ENCODE data around the gene GNAS.
"Not testable (repeated sequence)": the region's sequence is repeated elsewhere in the genome, so short reads cannot be mapped to it uniquely, and the experiment has no call there.

The GNAS gene

DNA sequence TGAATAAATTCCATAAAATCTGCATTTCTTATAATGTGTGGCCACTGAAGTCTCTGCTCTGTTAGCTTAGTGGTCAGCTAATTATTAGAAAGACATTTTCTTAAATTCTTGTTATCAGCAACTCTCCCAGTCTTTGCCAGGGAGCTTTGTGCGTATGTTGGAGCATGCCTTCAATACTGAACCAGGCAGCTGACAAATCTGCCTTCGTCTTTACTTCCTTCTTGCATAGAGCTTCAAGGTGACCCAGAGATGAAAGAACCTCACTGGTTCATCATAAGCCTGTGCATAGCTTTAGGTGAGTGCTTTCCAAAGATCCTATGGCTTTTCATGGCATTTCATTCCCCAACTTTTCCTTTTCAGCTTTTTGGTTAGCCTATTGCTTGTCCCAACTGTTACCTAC is 85.6 kb downstream of the GNAS start:
- DNase-seq: no peak

DNA sequence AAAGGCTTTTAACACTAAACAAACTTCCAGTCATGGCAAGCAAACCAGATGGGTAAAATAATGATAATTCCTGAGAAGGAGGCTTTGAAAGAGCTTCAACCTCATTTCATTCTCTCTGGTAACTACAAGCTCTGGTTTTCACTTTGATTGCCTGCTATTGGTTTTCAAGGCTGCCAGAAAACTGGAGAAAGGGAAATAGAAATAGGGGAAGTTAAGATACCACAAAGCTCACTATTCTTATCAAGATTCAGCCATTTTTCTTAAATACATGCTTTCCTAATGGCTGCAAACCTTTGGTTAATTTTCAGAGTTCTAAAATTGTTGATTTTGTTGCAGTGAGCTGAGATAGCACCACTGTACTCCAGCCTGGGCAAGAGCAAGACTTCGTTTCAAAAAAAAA is 86.0 kb downstream of the GNAS start:
- DNase-seq: no peak

DNA sequence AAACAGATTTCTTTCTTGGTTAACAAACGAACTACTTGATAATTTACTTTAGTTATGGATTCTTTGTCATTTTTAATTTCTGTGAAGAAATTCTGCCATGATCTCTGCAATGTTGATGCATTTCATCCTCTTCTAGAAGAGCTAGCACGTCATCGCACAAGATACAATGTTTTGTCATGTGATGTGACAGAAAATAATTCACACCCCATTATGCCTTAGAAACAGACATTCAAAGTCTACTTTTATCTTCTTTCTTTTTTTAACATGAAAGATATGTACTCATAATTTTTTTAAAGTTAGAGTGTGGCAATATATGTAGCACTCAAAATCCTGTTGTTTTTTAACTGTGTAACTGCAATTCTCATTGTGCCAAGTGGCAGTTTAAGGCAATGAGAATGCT is 89.0 kb downstream of the GNAS start:
- DNase-seq: no peak

DNA sequence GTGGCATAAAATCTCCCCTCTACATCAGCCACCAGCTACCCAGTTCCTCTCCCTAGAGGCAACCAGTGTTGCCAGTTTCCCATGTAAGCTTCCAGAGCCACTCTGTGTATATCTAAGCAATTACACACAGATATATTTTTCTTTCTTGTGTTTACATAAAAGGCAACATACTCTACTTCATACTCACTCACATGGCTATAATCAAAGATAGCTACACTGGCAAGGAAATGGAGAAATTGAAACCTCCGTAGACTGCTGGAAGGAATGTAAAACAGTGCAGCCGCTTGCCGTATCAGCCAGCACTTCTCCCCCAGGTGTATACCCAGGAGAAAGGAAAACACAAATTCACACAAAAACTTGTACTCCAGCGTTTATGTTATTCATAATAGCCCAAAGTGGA is 90.0 kb downstream of the GNAS start:
- DNase-seq: no peak

DNA sequence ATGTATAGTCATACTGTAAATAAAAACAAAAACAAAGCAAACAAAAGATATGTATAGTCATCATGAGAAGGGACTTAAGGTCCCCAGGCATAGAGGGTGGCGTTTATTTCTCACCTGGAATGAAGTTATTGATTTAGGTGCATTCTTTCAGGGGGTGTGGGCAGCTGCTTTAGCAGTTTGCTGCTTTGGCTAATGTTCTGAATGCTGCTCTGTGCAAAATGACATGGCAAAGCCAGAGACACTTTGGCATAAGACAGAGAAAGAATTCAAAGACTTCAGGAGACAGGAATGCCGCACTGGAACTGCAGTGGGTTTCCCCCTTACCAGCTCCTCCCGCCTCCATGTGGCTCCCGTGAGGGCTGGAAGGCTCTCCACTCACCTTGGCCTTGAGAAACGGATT is 92.1 kb downstream of the GNAS start:
- DNase-seq: no peak

DNA sequence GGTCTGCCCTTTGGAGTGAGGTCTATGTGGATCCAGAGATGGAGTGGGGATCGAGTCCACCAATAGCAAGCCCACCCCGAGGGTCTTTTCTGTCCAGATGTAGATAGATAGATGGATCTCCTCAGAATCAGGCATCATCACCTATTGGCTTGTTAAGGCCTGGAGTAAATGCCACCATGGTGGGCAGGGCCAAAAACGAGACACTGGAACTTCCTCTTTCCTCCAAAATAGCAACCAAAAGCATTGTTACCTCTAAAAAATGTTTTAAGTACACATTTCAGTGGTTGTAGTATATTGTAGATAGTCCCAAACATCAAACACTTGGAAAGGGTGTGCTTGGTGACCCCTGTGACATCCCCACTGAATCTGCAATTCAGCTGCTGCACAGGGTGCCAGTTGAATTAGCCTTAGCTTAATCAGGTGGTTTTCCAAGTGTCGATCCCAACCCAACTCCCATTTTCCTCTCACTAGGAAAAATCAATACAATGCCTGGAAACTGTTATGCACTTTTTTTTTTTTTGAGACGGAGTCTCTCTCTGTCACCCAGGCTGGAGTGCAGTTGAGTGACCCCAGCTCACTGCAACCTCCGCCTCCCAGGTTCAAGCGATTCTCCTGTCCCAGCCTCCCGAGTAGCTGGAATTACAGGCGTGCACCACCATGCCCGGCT is 93.6 kb downstream of the GNAS start:
- no peak for DNase-seq

DNA sequence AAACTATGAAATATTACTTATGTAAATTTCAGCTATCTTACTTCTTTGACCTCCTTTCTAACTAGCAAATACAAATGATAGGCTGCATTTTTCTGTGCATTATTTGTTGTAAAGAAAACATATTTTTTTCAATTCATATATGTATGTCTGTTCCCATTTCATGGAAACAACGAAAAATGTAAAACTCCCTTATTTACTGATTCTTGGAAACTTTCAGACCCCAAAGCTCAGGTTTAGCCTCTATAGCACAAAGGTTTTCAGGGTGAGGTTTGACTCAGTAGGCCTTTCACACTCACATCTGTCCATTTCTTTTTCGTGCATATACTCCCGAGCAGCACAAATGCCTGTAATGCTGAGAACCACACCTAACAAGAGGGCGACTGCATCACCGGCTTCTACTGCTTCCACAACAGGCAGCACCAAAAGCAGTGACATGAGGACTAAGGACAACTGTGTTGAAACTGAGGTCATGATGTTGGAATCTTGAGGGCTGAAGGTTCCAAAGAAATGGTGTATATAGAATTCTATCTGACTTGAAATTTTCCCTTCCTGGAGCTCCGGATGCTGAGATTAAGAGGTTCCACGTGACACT is 95.4 kb downstream of the GNAS start:
- not testable (repeated sequence) for DNase-seq

DNA sequence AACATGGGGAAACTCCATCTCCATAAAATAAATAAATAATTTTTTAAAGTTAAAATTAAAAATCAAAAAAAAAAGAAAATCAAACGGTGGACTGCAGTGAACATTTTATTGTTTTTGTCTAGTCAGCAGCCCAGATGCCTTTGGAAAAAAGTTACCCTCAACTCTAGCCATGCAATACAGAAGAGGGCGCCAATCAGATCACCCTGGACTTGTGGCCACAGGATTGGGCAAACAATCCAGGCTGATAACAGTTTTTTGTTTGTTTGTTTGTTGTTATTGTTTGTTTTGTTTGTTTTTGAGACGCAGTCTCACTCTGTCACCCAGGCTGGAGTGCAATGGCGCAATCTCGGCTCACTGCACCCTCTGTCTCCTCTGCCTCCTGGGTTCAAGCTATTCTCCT is 98.1 kb downstream of the GNAS start:
- no peak for DNase-seq

DNA sequence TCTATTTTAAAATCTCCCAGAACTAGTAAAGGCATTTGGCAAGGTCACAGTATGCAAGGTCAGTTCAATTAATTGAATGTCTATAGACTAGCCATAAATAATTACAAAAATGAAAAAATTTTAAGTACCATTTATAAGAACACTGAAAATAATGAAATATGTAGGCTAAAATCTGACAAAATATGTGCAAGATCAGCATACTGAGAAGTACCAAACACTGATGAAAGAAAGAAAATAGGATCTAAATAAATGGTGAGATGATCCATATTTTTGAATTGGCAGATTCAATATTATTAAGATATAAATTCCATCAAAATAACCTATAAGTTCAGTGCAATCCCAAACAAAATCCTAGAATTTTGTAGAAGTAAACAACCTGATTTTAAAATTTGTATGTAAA is 100.5 kb downstream of the GNAS start:
- DNase-seq: no peak

DNA sequence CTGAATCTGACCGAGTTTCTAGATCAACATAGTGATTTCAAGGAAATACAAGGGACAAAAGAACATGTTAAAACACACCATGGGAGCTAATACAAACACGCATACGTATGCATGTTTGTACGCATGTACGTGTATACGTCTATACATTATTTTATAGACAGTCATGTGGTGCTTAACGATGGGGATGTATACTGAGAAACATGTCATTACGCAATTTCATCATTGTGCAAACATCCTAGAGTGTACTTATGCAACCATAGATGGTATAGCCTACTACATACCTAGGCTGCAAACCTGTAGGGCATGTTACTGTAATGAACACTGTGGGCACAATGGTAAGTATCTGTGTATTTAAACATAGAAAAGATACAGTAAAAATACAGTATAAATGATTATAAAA is 103.6 kb downstream of the GNAS start:
- no peak for DNase-seq

DNA sequence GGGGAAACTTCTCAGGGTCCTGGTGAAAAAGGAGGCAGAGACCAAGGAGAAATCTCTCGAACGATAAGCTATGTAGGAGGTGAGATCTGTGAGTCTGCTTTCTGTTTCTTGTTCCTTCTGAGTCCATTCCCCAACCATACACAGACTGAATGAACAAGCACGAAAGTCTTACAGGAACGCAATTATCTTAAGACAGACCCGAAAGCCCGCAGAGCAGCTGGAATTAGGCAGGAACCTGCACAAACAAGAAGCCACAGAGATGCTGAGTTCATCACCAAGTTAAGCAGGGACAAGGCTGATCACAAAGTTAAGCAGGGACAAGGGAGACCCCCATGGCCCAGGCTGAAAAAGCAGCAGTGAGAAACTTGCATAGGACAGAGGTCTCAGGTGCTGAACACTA is 107.1 kb downstream of the GNAS start:
- DNase-seq: no peak

All from CD4-positive, alpha-beta T cell treated with Interleukin-1 beta for 1 hour (primary cell).